ENCODE results near the gene TP53RK.

TP53RK gene

DNA sequence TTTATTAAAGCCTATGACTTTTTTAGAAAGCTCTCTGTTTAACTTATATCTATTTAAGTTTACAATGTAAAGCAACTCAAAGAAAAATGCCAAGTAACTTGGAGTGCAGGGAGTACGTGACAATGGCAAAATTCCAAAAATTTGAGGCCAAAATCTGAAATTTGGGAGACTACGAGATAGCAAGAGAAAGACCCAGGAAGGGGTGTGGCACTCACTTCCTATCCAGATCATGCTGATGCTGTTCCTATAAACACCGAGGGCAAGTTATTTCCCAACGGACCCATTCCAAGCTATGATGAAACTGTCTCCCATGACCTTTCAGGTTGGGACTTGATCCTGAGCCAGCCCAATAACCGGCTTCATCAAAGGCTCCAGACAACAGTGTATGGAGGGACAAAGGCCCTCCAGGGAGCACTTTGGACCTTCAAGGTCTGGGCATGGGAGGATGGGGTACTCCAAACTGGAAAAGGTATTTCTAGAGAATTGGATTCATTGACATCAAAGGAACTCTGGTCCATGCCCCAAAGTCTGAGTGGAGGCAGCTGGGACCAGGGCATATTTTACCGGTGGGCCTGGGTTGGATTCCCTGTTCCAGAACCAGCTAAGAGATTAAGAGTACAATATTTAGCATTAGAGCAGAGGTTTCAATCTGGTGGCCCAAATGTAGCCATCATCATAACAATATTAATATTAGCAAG is 22.3 kb downstream of the TP53RK start:
- TF ChIP-seq, protein P1, sequence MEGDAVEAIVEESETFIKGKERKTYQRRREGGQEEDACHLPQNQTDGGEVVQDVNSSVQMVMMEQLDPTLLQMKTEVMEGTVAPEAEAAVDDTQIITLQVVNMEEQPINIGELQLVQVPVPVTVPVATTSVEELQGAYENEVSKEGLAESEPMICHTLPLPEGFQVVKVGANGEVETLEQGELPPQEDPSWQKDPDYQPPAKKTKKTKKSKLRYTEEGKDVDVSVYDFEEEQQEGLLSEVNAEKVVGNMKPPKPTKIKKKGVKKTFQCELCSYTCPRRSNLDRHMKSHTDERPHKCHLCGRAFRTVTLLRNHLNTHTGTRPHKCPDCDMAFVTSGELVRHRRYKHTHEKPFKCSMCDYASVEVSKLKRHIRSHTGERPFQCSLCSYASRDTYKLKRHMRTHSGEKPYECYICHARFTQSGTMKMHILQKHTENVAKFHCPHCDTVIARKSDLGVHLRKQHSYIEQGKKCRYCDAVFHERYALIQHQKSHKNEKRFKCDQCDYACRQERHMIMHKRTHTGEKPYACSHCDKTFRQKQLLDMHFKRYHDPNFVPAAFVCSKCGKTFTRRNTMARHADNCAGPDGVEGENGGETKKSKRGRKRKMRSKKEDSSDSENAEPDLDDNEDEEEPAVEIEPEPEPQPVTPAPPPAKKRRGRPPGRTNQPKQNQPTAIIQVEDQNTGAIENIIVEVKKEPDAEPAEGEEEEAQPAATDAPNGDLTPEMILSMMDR (IDR thresholded peaks at IDR 0.05; ENCODE audit: low read depth, low read length): no peak
- DNase-seq (ENCODE audit: extremely low read depth, low read depth): no peak

DNA sequence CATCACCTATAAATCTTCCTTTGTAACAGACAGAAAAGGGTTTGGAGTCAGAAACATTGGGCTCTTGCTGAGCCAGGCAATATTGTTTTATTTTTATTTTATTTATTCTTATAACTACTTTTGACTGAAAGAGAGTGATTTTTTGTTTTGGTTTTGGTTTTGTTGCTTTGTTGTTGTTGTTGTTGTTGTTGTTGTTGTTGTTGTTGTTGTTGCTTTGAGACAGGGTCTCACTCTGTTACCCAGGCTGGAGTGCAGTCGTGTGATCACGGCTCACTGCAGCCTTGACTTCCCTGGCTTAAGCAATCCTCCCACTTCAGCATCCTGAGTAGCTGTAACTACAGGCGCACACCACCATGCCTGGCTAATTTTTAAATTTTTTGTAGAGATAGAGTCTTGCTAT is 22.9 kb downstream of the TP53RK start:
- TF ChIP-seq, protein P1 (IDR thresholded peaks at IDR 0.05; ENCODE audit: low read depth, low read length): no peak

DNA sequence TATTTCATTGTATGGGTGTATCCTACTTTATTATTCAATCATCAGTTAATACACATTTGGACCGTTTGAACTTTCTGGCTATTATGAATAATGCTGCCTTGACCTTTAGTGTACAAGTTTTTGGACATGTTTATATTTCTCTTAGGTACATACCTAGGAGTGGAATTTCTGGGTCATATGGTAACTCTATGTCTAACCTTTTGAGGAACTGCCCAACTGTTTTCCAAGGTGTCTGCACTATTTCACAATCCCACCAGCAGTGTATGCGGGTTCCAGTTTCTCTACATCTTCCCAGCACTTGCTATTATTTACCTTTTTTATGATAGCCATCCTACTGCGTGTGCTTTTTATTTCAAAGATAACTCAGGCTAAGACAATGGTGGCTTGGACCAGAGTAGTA is 23.6 kb downstream of the TP53RK start:
- no peak for DNase-seq (ENCODE audit: extremely low read depth, low read depth)
- TF ChIP-seq, protein P1 (IDR thresholded peaks at IDR 0.05; ENCODE audit: low read depth, low read length): no peak

More for the DNA sequence above, 22.9 kb downstream of the TP53RK start:
- no peak for DNase-seq (ENCODE audit: extremely low read depth, low read depth)

DNA sequence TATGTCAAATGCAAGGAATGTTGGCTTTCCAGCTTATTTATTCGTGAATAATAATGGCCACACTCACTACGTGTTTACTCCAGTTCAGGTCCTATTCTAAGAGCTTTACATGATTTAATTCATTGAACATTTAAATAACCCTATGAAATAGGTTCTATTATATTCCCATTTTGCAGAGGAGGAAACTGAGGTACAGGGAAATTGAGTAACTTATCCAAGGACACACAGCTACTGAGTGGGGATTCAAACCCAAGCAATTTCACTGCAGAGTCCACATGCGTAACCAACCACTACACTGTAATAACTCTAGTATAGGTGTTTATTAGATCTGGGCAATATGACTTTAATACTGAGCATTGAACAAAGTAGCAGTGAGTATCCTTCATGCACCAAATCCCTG is 25.7 kb downstream of the TP53RK start:
- TF ChIP-seq, protein P1 (IDR thresholded peaks at IDR 0.05; ENCODE audit: low read depth, low read length): no peak
- no peak for DNase-seq (ENCODE audit: extremely low read depth, low read depth)

DNA sequence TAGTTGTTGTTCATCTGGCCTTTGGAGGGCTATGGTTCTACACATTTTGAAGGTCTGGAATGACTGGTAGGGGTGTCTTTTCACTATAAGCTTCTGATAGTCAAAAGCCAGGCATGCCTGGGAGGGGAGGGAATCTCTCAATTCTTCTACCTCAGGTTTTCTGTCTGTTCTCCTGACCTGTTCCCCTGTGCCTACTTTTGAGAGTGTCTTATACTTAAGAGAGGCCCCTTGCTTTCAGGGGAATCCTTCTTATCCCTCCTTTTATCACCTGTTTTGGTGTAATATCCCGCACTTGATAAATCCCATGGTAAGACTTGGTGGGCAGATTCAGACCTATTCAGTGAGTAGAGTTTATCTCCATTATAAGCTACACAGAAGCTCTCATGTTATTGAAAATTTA is 27.6 kb downstream of the TP53RK start:
- TF ChIP-seq, protein P1 (IDR thresholded peaks at IDR 0.05; ENCODE audit: low read depth, low read length): no peak
- no peak for DNase-seq (ENCODE audit: extremely low read depth, low read depth)

DNA sequence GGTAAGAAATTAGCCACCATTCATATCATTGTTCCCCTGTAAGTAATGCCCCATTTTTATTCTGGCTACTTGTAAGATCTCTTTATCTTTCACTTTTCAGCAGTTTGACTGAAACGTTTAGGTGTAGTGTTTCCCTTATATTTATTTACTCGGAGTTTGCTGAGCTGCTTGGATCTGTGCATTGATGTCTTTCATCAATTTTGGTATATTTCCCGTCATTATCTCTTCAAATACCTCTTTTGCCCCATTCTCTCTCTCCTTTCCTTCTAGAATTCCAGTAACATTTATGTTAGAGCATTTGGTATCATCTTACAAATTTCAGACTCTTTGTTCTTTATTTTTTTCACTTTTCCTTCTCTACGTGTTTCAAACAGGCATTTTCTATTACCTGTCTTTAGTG is 28.8 kb downstream of the TP53RK start:
- TF ChIP-seq, protein P1 (IDR thresholded peaks at IDR 0.05; ENCODE audit: low read depth, low read length): no peak

DNA sequence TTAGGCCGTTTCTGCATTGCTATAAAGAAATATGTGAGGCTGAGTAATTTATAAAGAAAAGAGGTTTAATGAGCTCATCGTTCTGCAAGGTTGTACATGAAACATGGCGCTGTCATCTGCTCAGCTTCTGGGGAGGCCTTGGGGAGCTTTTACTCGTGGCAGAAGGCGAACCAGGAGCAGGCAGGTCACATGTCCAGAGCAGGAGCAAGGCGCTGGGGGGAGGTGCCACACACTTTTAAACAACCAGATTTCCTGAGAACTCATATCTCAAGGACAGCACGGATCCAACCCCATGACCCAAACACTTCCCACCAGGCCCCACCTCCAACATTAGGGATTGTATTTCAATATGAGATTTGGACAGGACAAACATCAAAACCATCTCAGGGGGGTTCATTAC is 31.6 kb downstream of the TP53RK start:
- TF ChIP-seq, protein P1 (IDR thresholded peaks at IDR 0.05; ENCODE audit: low read depth, low read length): no peak
- no peak for DNase-seq (ENCODE audit: extremely low read depth, low read depth)

More for the DNA sequence above, 28.8 kb downstream of the TP53RK start:
- no peak for DNase-seq (ENCODE audit: extremely low read depth, low read depth)

Measured in AG09319 (cell line).